Aorta (tissue), 5 donors: ENCODE data around the gene TRMT61A. TPM values are rescaled to one million over a fixed set of nuclear protein-coding genes. Genes with fewer than 3 reads are reported as not detected.
"Not testable (repeated sequence)": the region's sequence is repeated elsewhere in the genome, so short reads cannot be mapped to it uniquely, and the experiment has no call there.

Experiments used
- ATAC-seq: fragments of 200-7000 bp; cut with Tn5 transposase; one replicate; pipeline ENCODE4 v1.9.1; 2022; ENCODE audit warnings: moderate library complexity; ENCODE audit not compliant: low FRiP score
- DNase-seq, 2 donors: peaks; one replicate each; pipeline ENCODE4 v3.0.0-alpha.2; 2020
- H3K27ac ChIP-seq, 2 donors: one replicate each; pipeline ENCODE4 v1.5.1; 2013; ENCODE audit warnings: low read length in 2 of 2, mild to moderate bottlenecking in 2 of 2, moderate library complexity in 2 of 2, control low read depth in 1 of 2, inconsistent platforms in 1 of 2, low read depth in 1 of 2
- H3K27me3 ChIP-seq, 2 donors: one replicate each; pipeline ENCODE4 v1.6.1; 2013; ENCODE audit warnings: control low read depth in 1 of 2, low read length in 1 of 2, mild to moderate bottlenecking in 1 of 2, moderate library complexity in 1 of 2; ENCODE audit not compliant: insufficient read depth in 2 of 2, control insufficient read depth in 1 of 2
- H3K36me3 ChIP-seq, 2 donors: one replicate each; pipeline ENCODE4 v1.6.1; 2013; ENCODE audit warnings: control low read depth in 1 of 2, low read length in 1 of 2, mild to moderate bottlenecking in 1 of 2; ENCODE audit not compliant: insufficient read depth in 2 of 2, control insufficient read depth in 1 of 2
- H3K4me1 ChIP-seq, 2 donors: one replicate each; pipeline ENCODE4 v1.6.1; 2013; ENCODE audit warnings: low read length in 2 of 2, control low read depth in 1 of 2, mild to moderate bottlenecking in 1 of 2, moderate library complexity in 1 of 2; ENCODE audit not compliant: insufficient read depth in 2 of 2, control insufficient read depth in 1 of 2
- H3K4me3 ChIP-seq, 2 donors: one replicate each; pipeline ENCODE4 v1.5.1; 2013; ENCODE audit warnings: low read length in 2 of 2, control low read depth in 1 of 2, mild to moderate bottlenecking in 1 of 2
- H3K9me3 ChIP-seq: one replicate; pipeline ENCODE4 v1.6.1; 2013; ENCODE audit warnings: mild to moderate bottlenecking, low read length; ENCODE audit not compliant: control insufficient read depth
- WGBS, 2 donors: extraction: QIAGEN DNeasy Blood & Tissue Kit; methylation state at CpG; one replicate each; pipeline ENCODE4 v1.1.7; 2013; 5-methylcytosine and 5-hydroxymethylcytosine counted together
- intact Hi-C, 2 donors: fragments of 100-400 bp; cut with DNase I; formaldehyde crosslinking; loops; one replicate each; pipeline versions ENCODE4 v1.14.2 to v1.15.0; 2022
- polyA plus RNA-seq, 2 donors: library from polyadenylated mRNA; stranded (reverse); fragments of 200-250 nt; gene quantifications; one replicate each; pipeline ENCODE4 v1.2.3, GENCODE V29; 2013
- total RNA-seq, 2 donors: library from RNA; stranded (reverse); fragmentation: NEBNext Ultra II Directional; extraction: Animal tissue kit (Norgen Biotek cat#: 25700); gene quantifications; one replicate each; pipeline ENCODE4 v1.2.1, GENCODE V29; 2021
- donor health status: healthy with polysubstance abuse.
- donor health status: Bipolar disorder and iron deficiency.
- donor health status: DM: no; HTN: no; CAD: no.
- donor health status: DM: no; HTN: no; CAD: no.
- donor health status: DM: yes; HTN: yes; CAD: no.

Gene TRMT61A
- total and polyA plus RNA-seq, 4 donors = 6.4 to 12.4 (median 11.6) TPM

GRCh38 chr14:103512180-103512579, 16.8 kb upstream of the TRMT61A start:
- H3K36me3 ChIP-seq, H3K4me1 ChIP-seq, H3K27me3 ChIP-seq, ATAC-seq, intact Hi-C loops, H3K4me3 ChIP-seq, H3K9me3 ChIP-seq: not testable (repeated sequence)
- peak overlapping the region; percentile 46 to 92 for H3K27ac ChIP-seq
- peak; percentile 22 to 35 for DNase-seq
- WGBS, 2 donors = 92 to 96% methylated on average over 6 to 8 of the region's 8 CpGs

GRCh38 chr14:103512701-103513611, 16.0 kb upstream of the TRMT61A start:
- H3K4me1 ChIP-seq = no peaks in the 10 kb centered on the region
- DNase-seq = peak; percentile 91 to 92
- no peaks in the 10 kb centered on the region for H3K9me3 ChIP-seq
- H3K36me3 ChIP-seq = no peaks in the 10 kb centered on the region
- peak overlapping the region; percentile 46 to 92 for H3K27ac ChIP-seq
- H3K27me3 ChIP-seq = no peaks in the 10 kb centered on the region
- intact Hi-C loops = no loop called here
- 4 to 5% methylated on average over 25 of the region's 25 CpGs for WGBS, 2 donors
- peak; percentile 85 for ATAC-seq
- no peak overlapping the region for H3K4me3 ChIP-seq

- peak overlapping the region in 1 of 2 donors; percentile 16 for H3K27ac ChIP-seq
- no peak overlapping the region for H3K4me3 ChIP-seq
- ATAC-seq = no peak
- WGBS, 2 donors = 88 to 89% methylated on average over 18 of the region's 18 CpGs
- intact Hi-C loops = no loop called here
- H3K27me3 ChIP-seq = no peaks in the 10 kb centered on the region
- H3K9me3 ChIP-seq = no peaks in the 10 kb centered on the region
- peak; percentile 32 to 65 for DNase-seq
- no peaks in the 10 kb centered on the region for H3K4me1 ChIP-seq
- no peaks in the 10 kb centered on the region for H3K36me3 ChIP-seq
Observed at GRCh38 chr14:103514596-103515421, 14.2 kb upstream of the TRMT61A start.

- Histone ChIP-seq H3K27me3 (no peaks in the 10 kb centered on the region), H3K4me1 (no peaks in the 10 kb centered on the region), H3K4me3 (no peak overlapping the region), H3K27ac (no peak overlapping the region), H3K36me3 (no peaks in the 10 kb centered on the region), H3K9me3 (no peaks in the 10 kb centered on the region)
- peak; percentile 19 to 62 for DNase-seq
- intact Hi-C loops = no loop called here
- ATAC-seq = no peak
- WGBS, 2 donors = 66 to 74% methylated on average over 10 of the region's 10 CpGs
Observed at GRCh38 chr14:103516426-103517173, 12.4 kb upstream of the TRMT61A start.

GRCh38 chr14:103517174-103517566, 11.8 kb upstream of the TRMT61A start:
- intact Hi-C loops = no loop called here

GRCh38 chr14:103517721-103518421, 11.1 kb upstream of the TRMT61A start:
- Histone ChIP-seq H3K4me3 (no peak overlapping the region), H3K27me3 (no peaks in the 10 kb centered on the region), H3K36me3 (no peaks in the 10 kb centered on the region), H3K9me3 (no peaks in the 10 kb centered on the region), H3K27ac (no peak overlapping the region), H3K4me1 (no peaks in the 10 kb centered on the region)
- WGBS, 2 donors = 33 to 36% methylated on average over 20 of the region's 20 CpGs
- intact Hi-C loops = loop anchor here (2.0 kb wide), 1 partner anchor 29 kb away; no protein-coding TSS in a partner anchor
- DNase-seq (peak; percentile 64 to 79), ATAC-seq (no peak)

More at GRCh38 chr14:103517174-103517566, 11.8 kb upstream of the TRMT61A start:
- Histone ChIP-seq H3K9me3 (no peaks in the 10 kb centered on the region), H3K36me3 (no peaks in the 10 kb centered on the region), H3K27ac (no peak overlapping the region), H3K27me3 (no peaks in the 10 kb centered on the region), H3K4me3 (no peak overlapping the region), H3K4me1 (no peaks in the 10 kb centered on the region)
- ATAC-seq (no peak), DNase-seq (peak; percentile 38 to 75)
- 80 to 84% methylated on average over 10 of the region's 10 CpGs for WGBS, 2 donors

- WGBS, 2 donors = 60 to 65% methylated on average over 9 of the region's 9 CpGs
- no peaks in the 10 kb centered on the region for H3K9me3 ChIP-seq
- ATAC-seq (peak; percentile 60), DNase-seq (peak; percentile 71 to 90)
- no peaks in the 10 kb centered on the region for H3K27me3 ChIP-seq
- intact Hi-C loops = loop anchor here (2.0 kb wide), 1 partner anchor 28 kb away; no protein-coding TSS in a partner anchor
- H3K4me3 ChIP-seq = no peak overlapping the region
- H3K27ac ChIP-seq = no peak overlapping the region
- no peaks in the 10 kb centered on the region for H3K36me3 ChIP-seq
- H3K4me1 ChIP-seq = no peaks in the 10 kb centered on the region
Observed at GRCh38 chr14:103518422-103519042, 10.5 kb upstream of the TRMT61A start.
